ENCODE measurements around the gene RMP24.

- TF ChIP-seq ZNF143 (CRISPR knock-in tag; IDR thresholded peaks at IDR 0.05), result no peak
- TF ChIP-seq POLR2A (IDR thresholded peaks at IDR 0.05; ENCODE audit: insufficient read depth in 1 of 2, low read depth in 2 of 2, low read length in 2 of 2), result no peak
Measured at GRCh38 chr18:35999925-36000324, 27.4 kb downstream of the RMP24 start.
